Globus pallidus (tissue), 1 donor: ENCODE measurements around the gene APH1A.
"Not testable (repeated sequence)": the region's sequence is repeated elsewhere in the genome, so short reads cannot be mapped to it uniquely, and the experiment has no call there.

ENCODE experiments used
- DNase-seq: peaks from one replicate; pipeline ENCODE4 v3.0.0-alpha.2; 2015; ENCODE audit warnings: low spot score

Gene APH1A

DNA sequence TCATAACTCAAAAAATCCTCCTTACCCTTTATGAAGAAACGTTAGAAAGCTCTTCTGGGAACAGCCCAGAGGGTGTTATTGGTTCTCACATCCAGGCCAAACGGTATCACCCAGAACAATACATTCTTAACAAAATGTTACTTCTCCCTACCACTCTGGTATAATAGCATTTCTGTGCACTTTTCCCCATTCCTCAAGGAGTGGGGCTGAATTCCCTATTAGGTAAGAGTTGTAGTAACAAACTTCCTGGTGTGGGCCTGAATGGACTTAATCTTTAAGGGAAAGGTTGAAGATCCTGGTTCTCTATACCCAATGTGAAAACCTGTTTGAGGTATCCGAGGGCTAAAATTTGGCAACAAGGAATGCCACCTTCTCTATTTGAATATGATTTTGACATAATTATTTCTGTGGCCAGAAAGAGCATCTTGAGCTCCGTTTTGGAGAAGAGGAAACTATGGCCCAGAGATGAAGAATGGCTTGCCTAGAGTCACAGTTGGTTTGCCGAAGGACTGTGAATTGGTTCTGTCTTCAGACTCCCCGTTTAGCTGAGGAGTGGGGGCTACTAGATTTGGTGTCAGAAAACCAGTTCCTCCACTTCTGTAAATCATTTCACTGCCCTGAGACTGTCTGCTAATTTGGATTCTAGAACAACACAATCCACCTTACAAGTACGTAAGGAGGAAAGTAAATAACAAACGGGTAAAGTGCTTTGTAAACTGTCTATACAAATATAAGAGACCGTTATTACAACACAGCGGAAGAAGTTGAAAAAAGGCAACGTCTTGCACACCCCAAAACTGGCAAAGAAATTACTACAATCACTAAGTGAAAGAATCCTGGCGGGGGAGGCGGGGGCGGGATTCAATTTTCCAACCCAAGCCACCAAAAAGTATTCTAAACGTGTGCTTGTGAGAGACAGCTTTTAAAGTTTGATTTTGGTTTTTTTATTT, 35.2 kb downstream of the APH1A start:
- peak; percentile 32 for DNase-seq

DNA sequence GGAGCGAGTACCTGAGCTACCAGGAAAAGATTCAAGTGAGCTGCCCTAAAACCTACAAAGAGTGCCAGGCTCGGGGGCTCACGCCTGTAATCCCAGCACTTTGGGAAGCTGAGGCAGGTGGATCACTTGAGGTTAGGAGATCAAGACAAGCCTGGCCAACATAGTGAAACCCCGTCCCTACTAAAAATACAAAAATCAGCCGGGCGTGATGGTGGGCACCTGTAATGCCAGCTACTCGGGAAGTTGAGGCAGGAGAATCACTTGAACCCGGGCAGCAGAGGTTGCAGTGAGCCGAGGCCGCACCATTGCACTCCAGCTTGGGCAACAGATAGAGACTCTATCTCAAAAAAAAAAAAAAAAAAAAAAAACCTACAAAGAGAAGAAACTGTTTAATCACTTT, 35.9 kb downstream of the APH1A start:
- not testable (repeated sequence) for DNase-seq

DNA sequence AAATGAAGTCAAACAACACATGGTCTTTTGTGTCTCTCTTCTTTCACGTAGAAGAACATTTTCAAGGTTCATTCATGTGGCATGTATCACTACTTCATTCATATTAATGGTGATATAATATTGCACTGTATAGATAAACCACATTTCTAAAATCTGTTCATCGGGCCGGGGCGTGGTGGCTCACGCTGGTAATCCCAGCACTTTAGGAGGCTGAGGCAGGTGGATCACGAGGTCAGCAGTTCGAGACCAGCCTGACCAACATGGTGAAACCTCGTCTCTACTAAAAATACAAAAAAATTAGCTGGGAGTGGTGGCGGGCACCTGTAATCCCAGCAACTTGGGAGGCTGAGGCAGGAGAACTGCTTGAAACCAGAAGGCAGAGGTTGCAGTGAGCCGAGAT, 40.6 kb downstream of the APH1A start:
- not testable (repeated sequence) for DNase-seq

DNA sequence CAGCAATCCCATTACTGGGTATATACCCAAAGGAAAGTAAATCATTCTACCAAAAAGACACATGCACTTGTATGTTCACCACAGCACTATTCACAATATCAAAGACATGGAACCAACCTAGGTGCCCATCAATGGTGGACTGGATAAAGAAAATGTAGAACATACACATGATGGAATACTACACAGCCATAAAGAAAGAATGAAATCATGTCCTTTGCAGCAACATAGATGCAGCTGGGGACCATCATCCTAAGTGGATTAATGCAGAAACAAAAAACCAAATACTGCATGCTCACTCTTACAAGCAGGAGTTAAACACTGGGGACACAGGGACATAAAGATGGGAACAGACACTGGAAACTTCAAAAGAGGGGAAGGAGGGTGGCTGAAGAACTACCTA, 41.6 kb downstream of the APH1A start:
- no peak for DNase-seq

DNA sequence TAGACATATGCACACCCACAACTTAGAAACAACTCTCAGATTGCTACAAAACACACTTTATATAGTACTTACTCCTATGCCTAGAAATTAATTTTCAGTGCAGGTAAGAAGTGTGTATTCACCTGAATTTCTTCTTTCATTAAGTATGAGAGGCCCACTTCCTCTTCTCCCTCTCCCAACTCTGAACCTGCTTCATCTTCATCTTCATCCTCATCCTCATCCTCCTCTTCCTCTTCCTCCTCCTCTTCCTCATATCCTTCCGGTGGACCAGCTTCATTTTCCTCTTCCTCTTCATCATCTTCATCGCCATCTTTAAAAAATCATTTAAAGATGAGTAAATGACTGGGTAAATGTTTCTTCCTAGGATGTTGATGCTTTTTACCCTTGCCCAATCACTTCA, 42.3 kb downstream of the APH1A start:
- no peak for DNase-seq

DNA sequence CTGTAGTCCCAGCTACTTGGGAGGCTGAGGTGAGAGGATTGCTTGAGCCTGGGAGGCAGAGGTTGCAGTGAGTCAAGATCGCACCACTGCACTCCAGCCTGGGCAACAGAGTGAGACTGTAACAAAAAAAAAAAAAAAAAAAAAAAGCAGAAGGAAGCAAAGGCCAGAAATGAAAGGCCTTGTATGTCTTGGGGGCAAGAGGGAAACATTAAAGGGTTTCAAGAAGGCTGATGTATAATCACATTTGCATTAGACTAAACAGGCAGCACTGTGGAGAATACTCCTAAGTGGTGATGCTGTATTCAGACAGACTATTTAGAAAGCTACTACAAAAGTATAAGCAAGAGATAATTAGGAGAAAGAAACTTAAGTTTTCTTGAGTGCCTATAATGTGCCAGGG, 43.3 kb downstream of the APH1A start:
- DNase-seq: no peak

DNA sequence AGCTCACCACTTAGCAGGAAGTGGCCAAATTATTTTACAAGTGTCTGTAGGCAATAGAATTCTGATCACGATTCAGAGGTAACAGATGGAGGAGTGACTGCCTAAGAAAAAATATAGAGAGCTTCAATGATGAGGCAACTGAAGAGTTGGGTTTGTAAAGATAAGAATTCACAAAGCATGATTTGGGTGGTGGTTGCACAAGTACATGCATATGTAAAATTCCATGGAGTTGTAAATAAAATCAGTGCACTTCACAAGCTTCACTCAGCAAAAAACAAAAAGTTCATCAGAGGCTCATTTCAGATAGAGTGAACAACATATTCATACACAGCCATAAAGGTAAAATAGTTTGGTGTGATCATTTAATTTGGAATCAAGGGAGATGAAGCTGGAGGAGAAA, 43.8 kb downstream of the APH1A start:
- no peak for DNase-seq

DNA sequence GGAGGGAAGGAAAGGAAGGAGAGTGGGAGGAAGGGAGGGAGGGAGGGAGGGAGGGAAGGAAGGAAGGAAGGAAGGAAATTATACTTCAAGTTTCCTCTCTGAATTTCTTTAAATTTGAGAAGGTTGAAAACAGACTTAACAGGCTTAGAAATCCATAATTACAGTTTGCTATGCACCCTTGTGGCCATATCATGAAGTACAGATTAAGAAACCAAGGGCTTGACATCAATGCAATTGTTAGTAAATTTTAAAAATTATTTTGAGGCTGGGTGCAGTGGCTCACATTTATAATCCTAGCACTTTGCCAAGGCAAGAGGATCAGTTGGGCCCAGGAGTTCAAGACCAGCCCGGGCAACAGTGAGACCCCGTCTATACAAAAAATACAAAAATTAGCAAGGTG, 47.3 kb downstream of the APH1A start:
- DNase-seq: no peak

DNA sequence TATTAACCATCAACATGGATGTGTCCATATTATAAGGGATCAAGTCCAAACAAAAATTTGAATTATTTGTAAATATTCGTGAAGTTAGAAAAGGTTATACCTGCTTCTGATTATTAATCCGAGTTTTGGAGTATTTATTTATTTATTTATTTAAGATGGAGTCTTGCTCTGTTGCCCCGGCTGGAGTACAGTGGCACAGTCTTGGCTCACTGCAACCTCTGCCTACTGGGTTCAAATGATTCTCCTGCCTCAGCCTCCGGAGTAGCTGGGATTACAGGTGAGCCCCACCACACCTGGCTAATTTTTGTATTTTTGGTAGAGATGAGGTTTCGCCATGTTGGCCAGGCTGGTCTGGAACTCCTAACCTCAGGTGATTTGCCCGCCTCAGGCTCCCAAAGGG, 53.0 kb downstream of the APH1A start:
- DNase-seq: not testable (repeated sequence)
